HG03025 (cell line): ENCODE data around the gene ANLN.

Source experiments
- ATAC-seq: cut with Tn5 transposase; IDR thresholded peaks from one replicate; pipeline ENCODE4 v1.9.1; 2021; ENCODE audit warnings: mild to moderate bottlenecking, moderate library complexity; ENCODE audit not compliant: unreplicated experiment, low FRiP score

ANLN gene

GRCh38 chr7:36406156-36406555 is 16.5 kb downstream of the ANLN start:
- ATAC-seq = no peak

DNA sequence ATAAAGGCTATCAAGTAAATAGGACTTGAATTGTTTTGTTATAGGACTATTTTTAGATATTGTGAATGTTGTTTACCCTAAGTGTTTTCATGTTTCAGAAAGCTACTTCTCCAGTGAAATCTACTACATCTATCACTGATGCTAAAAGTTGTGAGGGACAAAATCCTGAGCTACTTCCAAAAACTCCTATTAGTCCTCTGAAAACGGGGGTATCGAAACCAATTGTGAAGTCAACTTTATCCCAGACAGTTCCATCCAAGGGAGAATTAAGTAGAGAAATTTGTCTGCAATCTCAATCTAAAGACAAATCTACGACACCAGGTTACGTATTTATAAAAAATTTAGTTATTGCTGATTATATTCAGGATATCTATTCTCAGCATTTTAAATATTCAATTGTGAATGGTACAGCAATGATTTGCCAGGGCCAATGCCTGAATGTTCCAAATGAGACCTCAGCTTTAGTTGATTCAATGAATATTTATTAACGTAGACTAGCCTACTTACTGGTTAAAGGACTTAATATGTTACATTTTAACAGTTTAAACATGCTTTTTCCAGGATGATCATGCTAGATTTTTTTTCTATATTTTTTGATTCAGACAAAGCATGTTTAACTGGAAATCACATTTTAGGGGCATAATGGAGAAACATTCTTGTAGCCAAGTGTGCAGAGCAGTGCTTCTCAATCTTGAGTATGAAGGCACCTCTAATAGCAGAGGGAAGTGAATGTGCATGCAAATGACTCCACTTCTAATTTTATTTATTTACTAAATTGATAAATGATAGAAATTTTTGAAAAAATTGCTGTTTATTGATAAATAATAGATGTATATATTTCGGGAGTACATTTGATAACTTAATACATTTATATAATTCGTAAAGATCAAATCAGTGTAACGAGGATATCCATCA is 18.2 kb downstream of the ANLN start:
- ATAC-seq = no peak

- no peak for ATAC-seq
Measured at GRCh38 chr7:36408589-36408988, 18.9 kb downstream of the ANLN start.

DNA sequence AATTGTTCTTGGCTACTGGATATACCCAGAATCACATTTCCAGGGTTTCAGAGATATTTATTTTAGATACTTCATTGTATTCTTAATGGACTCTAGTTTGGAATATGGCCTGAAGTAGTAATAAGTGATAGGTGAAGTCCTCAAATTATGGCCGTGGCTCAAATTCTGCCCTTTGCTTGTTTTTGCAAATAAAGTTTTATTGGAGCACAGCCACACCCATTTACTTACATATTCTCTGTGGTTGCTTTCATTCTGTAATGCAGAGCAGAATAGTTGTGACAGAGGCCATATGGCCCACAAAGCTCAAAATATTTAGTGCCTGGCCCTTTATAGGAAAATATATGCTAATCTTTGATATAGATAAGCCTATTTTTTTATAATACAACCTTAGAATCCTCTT is 19.5 kb downstream of the ANLN start:
- no peak for ATAC-seq

DNA sequence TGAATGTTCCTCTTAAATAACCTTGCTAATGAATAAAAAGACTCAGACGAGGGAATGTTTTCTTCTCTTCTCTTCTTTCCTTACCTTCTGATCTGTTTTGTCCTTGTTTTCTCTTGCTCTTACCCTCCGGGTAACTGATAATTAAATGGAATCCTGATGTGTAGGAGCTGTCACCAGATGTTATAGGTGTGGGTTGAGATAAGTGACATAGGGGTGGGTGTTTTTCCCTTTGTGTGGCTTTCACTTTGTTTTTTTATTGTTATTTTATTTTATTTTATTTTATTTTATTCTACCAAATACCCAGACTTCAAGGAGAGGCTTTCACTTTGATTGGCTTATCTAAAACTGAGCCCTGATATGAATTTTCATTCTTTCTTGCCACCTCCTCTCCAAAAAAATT is 25.5 kb downstream of the ANLN start:
- no peak for ATAC-seq

DNA sequence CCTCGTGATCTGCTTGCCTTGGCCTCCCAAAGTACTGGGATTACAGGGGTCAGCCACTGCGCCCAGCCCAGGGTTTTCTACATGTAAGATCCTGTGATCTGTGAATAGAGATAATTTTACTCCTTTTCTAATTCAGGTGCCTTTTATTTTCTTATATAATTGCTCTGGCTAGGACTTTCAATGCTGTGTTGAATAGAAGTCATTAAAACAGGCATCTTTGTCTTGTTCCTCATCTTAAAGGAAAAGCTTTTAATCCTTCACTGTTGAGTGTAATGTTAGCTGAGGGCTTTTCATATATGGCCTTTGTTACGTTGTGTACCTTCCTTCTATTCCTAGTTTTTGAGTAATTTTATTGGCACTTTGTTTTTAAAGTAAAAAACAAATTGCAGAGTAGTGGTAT is 26.6 kb downstream of the ANLN start:
- no peak for ATAC-seq

DNA sequence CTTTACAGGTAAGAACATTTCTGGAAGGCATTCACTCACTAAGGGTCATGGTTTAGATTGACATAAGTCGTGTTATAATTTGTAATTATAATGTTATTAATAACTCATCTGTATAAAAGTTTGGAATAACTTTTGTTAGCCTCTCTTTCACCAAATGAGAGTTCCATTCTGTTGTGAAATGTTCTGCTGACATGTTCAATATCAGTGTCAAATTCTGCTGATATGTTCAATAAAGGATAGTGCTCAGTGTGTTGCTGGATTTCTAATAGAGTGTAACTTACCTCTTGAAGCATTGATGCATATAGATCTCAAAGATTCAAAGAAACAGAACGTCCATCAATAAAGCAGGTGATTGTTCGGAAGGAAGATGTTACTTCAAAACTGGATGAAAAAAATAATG is 30.6 kb downstream of the ANLN start:
- ATAC-seq = no peak

DNA sequence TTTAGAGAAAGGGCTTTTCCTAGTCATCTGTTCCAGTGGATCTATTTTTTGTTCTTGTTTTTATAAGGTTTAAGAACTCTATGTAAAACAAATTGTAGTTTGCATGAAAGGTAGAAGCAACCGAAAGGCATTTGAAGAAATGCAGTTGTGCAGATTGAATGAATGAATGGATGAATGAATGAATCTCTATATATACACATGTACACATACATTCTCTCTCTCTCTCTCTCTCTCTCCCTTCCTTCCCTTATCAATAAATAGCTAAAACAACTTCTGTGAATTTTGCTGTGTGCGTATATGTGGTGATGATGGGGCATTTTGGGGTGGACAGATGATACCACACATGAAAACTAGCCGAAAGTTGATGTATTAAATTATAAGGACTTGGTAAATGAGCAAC is 32.4 kb downstream of the ANLN start:
- ATAC-seq = no peak

- ATAC-seq = no peak
Measured at GRCh38 chr7:36423633-36424032, 34.0 kb downstream of the ANLN start.

- ATAC-seq = no peak
Measured at GRCh38 chr7:36430186-36430585, 40.5 kb downstream of the ANLN start.

- no peak for ATAC-seq
Measured at GRCh38 chr7:36430881-36431280, 41.2 kb downstream of the ANLN start.

- no peak for ATAC-seq
Measured at GRCh38 chr7:36438211-36438610, 48.5 kb downstream of the ANLN start.

GRCh38 chr7:36439624-36440023 is 50.0 kb downstream of the ANLN start:
- ATAC-seq = no peak

GRCh38 chr7:36440880-36441279 is 51.2 kb downstream of the ANLN start:
- no peak for ATAC-seq

GRCh38 chr7:36441344-36442022 is 51.8 kb downstream of the ANLN start:
- ATAC-seq = no peak

DNA sequence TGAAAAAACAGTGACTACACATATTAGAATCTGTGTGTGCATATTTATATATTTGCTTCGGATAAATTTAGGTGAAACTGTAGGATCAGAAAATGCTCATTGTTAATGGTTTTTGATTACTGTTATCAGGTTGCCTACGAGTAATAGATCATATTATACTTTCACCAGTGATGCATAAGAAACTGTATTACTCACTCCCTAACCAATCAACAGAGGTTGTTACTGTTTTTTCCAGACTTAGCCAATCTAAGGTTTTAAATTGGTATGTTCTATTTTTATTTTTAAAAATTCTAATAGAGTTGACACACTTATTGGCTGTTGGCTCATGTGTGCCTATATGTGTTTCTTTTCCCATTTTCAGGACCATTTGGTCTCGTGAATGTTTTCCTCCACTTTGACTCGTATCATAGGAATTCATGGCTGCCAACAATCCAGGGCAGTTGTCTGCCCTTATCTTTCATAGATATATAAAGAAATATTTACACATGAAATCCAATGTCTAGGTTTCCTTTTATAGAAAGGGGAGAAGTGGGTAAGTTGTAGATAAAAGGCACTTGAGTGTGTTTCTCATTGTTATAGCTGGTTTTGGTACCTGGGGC is 59.2 kb downstream of the ANLN start:
- ATAC-seq = no peak

GRCh38 chr7:36449685-36450084 is 60.0 kb downstream of the ANLN start:
- no peak for ATAC-seq

- ATAC-seq = no peak
Measured at GRCh38 chr7:36453769-36454168, 64.1 kb downstream of the ANLN start.

DNA sequence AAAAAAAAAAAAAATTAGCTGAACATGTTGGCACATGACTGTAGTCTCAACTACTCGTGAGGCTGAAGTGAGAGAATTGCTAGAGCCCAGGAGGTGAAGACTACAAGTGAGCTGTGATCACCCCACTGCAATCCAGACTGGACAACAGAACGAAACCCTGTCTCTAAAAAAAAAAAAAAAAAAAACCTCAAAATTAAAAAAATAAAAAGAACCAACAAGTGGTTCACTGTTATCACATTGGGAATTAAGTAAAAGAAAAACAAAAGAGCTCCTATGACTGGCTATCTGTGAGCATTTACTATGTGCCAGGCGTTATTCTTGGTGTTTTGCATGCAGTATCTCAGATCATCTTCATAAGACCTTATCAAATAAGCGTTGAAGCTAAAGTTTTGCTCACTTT is 66.0 kb downstream of the ANLN start:
- no peak for ATAC-seq

DNA sequence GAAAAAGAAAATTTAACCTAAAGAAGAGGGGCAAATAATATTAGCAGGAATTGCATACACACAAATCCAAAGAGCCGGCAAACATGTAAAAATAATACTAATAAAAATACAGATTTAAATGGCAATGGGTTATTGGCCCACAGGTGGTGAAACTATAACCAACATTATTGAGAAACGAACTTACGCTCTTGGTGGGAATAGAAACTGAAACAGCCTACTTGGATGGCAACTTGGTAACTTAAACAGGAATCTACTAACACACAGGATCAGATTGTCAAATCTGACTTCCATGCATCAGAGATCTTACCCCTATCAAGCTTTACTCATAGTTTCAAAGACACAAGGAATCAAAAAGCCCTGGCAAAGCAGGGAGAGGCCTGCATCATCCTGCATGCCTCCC is 66.5 kb downstream of the ANLN start:
- ATAC-seq = no peak

- ATAC-seq = no peak
Measured at GRCh38 chr7:36456548-36456947, 66.9 kb downstream of the ANLN start.
